GM12892 (cell line): ENCODE results near the gene GLE1.
"Not testable (repeated sequence)": the region's sequence is repeated elsewhere in the genome, so short reads cannot be mapped to it uniquely, and the experiment has no call there.

Experiments
- DNase-seq: peaks from one replicate; pipeline ENCODE4 v3.0.0; 2011; ENCODE audit not compliant: insufficient read length
- FAIRE-seq: peaks from 2 replicates; lab custom pipeline; 2011; peaks lifted over from hg19 to GRCh38; lab: Jason Lieb, UNC
- POLR2A ChIP-seq: IDR thresholded peaks from 2 replicates; pipeline ENCODE4 v1.6.1; 2011; ENCODE audit warnings: low read depth, low read length, control low read depth
- POLR2AphosphoS5 ChIP-seq: IDR thresholded peaks from 2 replicates; pipeline ENCODE4 v1.6.1; 2011; ENCODE audit warnings: low read depth, low read length, control low read depth
- TAF1 ChIP-seq: IDR thresholded peaks from 2 replicates; pipeline ENCODE4 v1.6.1; 2011; ENCODE audit warnings: low read depth, mild to moderate bottlenecking, control low read depth, low read length, borderline replicate concordance

The GLE1 gene

GRCh38 chr9:128555180-128555721, 50.7 kb downstream of the GLE1 start:
- TF ChIP-seq TAF1 (no peak), POLR2A (no peak), POLR2AphosphoS5 (no peak)
- FAIRE-seq (no peak), DNase-seq (no peak)

- FAIRE-seq (no peak), DNase-seq (no peak)
- TF ChIP-seq POLR2A (no peak), POLR2AphosphoS5 (no peak), TAF1 (no peak)
Measured at GRCh38 chr9:128556276-128556675, 51.8 kb downstream of the GLE1 start.

- TF ChIP-seq TAF1 (no peak), POLR2A (no peak)
- FAIRE-seq (no peak), DNase-seq (no peak)
Measured at GRCh38 chr9:128556926-128557634, 52.6 kb downstream of the GLE1 start.

DNA sequence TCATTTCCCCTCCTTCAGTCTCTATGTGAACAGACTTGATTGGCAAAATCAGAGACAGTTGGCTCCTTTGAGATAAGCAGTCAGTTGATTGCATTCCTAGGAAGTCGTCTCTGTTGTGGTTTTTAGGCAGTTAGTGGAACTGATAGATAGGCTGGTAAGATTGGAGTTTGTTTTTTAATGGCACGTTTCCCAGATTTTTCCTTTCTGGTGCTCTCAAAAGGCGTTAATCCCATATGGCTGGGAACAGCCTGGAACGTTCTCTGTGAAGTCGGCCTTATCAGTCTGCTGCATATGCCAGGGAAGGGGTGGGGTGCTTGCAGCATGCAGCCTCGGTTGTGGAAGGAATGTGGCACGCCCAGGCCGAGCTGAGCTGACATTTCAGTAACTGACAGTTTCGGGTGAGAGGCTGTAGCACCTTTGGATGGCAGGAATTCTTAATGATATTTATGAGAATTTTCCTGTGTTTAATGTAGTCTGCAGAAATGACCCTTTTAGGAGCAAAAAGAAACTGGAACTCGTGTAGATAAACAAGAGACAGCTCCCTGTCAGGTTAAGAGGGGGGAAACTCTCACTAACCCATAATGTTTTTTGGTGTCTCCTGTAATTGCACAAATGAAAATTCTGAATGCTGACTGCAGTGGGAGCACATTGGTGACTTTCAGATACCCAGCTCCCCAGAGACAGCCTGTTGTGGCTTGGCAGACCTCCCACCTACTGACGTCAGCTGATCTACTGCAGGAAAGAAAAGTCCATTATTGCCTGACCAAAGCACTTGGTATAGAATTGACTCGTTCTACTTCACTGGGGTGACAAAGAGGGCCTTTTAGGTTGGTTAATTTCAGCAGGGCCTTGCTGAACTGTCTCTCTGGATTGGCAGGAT, 54.2 kb downstream of the GLE1 start:
- DNase-seq (peak; percentile 31), FAIRE-seq (no peak)
- TF ChIP-seq POLR2A (no peak), TAF1 (no peak), POLR2AphosphoS5 (no peak)

DNA sequence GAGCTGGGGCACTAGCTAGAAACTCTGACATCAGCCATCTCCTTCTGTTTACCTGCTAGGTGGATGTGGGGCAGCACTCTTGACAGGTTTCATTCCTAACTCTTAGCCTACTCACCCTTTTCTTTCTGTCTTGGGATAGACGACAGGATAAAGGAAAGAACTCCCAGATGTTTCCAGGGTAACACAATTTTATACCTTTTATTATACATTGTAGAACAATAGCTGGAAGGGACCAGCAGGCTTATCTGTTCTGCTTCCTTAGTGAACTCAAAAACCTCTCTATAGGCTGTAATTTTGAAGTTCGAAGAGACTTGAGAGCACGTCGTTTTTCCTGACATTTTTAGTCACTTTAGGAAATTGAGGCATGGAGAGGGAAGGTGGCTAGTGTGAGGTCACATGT, 61.1 kb downstream of the GLE1 start:
- FAIRE-seq (no peak), DNase-seq (no peak)
- TF ChIP-seq TAF1, result no peak
- TF ChIP-seq POLR2A, result no peak
- TF ChIP-seq POLR2AphosphoS5, result no peak

DNA sequence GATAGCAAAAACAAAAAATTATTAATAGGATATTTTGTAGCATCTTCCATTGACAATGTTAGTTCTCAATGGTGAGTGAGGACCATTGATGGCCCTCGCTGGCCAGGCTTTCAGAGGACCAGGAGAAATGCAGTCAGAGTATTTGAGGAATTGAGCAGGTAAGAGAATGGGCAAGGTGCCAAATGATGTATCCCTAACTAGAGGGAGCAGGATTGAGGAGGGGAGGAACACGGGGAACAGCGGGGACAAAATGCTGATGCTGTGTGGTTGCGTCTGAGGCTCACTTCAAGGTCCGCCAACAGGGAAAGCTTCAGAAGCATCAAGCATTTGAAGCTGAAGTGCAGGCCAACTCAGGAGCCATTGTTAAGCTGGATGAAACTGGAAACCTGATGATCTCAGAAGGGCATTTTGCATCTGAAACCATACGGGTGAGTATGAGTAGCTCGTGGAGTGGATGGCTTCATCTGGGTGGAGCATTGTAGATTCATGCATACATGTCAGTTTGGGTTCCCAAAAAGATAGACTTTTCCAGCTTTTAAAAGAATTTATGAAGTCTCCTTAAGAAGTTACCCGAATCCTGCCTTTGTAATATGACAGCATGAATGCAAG, 64.1 kb downstream of the GLE1 start:
- FAIRE-seq (no peak), DNase-seq (no peak)
- TF ChIP-seq POLR2A (no peak), POLR2AphosphoS5 (no peak), TAF1 (no peak)

DNA sequence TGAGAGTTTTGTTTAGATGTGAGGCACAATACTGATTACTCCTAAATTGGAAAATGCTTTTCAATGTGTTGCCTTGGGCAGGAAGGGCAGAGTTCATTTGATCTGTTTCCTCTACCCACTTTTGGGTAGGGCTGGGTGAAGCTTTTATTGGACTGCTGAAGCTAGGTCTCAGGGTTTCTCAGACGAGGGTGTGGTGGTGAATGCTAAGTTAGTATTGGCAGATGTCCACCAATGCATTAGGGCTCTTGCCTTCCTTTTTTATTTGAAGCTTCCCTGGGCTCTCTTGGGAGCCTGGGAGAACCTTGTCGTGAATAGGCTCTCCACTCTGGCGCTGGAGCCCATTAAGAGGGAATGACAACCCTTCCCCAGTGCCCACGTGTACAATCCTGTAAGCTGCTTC, 71.0 kb downstream of the GLE1 start:
- FAIRE-seq, result no peak
- TF ChIP-seq TAF1 (no peak), POLR2AphosphoS5 (no peak), POLR2A (no peak)
- no peak for DNase-seq

DNA sequence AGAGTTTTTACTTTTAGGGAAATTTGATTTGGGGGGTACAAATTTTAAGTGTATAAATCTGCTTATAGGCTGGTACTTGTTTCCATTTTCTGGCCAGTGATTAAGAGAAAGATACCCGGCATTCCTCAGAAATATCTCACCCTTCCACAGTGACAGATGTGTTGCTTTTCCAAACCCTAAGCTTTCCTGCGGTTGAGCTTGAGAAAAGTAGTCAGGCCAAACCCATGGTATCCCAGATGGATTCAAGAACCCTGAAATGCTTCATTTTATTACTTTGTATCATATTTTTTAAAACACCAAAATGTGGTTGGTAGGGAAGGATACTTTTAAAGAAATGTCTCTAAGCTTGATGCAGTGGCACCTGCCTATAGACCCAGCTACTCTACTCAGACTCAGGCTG, 71.4 kb downstream of the GLE1 start:
- DNase-seq, result no peak
- TF ChIP-seq POLR2AphosphoS5, result no peak
- TF ChIP-seq POLR2A, result no peak
- no peak for TF ChIP-seq TAF1
- FAIRE-seq, result no peak

DNA sequence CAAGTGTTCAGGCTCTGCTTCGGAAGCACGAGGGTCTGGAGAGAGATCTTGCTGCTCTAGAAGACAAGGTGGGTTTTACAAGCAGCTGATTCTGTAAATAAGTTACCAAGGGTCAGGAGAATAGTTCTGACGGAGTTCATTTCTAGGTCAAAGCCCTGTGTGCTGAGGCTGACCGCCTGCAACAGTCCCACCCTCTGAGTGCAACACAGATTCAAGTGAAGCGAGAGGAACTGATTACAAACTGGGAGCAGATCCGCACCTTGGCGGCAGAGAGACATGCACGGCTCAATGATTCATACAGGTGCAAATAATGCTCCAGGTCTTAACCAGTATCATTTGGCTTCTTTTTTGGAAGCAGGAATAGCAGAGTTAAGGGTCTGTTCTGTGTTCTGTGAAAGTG, 72.7 kb downstream of the GLE1 start:
- FAIRE-seq (no peak), DNase-seq (no peak)
- TF ChIP-seq POLR2A (no peak), TAF1 (no peak), POLR2AphosphoS5 (no peak)

- TF ChIP-seq TAF1 (no peak), POLR2AphosphoS5 (no peak), POLR2A (no peak)
- no peak for FAIRE-seq
- no peak for DNase-seq
Measured at GRCh38 chr9:128579194-128579593, 74.7 kb downstream of the GLE1 start.

- no peak for FAIRE-seq
- DNase-seq, result no peak
- TF ChIP-seq POLR2A (no peak), POLR2AphosphoS5 (no peak), TAF1 (no peak)
Measured at GRCh38 chr9:128580731-128581130, 76.2 kb downstream of the GLE1 start.

DNA sequence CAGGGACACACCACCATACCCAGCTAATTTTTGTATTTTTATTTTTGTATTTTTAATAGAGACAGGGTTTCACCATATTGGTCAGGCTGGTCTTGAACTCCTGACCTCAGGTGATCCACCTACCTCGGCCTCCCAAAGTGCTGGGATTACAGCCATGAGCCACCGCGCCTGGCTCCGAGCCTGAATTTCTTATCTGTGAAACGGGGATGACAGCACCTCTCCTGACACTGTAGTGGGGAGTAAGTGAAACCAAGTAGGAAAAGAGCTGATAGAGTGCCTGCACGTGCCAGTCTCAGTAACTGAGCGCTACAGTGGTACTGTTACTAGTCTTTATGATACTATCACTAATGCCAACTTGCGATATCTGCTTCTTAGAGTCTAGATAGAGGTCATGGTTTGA, 80.6 kb downstream of the GLE1 start:
- not testable (repeated sequence) for FAIRE-seq, DNase-seq

GRCh38 chr9:128586934-128587333, 82.4 kb downstream of the GLE1 start:
- not testable (repeated sequence) for FAIRE-seq

GRCh38 chr9:128587453-128587852, 82.9 kb downstream of the GLE1 start:
- no peak for TF ChIP-seq POLR2AphosphoS5
- no peak for TF ChIP-seq TAF1
- no peak for TF ChIP-seq POLR2A
- DNase-seq, result peak; percentile 13
- no peak for FAIRE-seq

More at GRCh38 chr9:128586934-128587333, 82.4 kb downstream of the GLE1 start:
- not testable (repeated sequence) for DNase-seq
